ENCODE measurements around the gene C17orf58.
"Not testable (repeated sequence)": the region's sequence is repeated elsewhere in the genome, so short reads cannot be mapped to it uniquely, and the experiment has no call there.

C17orf58 gene

DNA sequence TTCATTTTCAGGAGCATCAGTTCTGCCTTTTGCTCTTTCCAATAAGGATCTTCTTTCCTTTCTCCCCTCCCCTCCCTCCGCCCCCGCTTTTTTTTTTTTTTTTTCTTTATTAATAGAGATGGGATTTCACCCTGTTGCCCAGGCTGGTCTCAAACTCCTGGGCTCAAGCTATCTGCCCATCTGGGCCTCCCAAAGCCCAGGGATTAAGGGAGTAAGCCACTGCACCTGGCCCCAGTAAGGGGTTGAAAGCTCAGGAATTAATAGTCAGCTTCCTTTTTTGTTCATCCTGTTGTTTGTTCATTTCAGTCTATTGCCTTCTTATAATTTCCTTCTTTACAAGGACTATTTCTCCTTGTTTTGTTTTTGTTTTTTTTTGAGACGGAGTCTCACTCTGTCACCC, 7.9 kb upstream of the C17orf58 start:
- no peak for DNase-seq (ENCODE audit: low spot score)

DNA sequence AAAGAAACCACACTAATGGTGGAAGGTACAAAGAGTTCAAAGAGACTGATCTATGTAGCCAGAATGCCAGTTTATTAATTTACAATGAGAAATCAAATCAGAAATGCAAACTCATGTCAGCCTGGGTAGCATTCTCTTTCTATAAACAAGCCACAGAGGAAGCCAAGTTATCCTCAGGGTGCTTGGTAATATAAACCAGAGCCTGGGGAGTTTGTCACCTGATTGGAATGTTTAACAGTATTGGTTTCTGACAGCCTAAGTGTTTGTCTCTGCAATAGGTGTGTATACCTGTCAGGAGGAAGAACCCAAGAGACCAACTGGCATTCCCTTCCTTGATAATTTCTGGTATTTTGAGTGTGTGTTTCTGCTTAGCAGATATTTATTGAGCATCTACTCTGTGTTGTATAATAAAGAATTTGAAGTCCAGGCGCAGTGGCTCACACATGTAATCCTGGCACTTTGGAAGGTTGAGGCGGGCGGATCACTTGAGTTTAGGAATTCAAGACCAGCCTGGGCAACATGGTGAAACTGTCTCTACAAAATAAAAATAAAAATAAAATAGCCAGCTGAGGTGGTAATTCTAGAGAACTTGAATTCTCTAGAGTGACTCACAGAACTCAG, 3.1 kb upstream of the C17orf58 start:
- DNase-seq (ENCODE audit: low spot score) = no peak

DNA sequence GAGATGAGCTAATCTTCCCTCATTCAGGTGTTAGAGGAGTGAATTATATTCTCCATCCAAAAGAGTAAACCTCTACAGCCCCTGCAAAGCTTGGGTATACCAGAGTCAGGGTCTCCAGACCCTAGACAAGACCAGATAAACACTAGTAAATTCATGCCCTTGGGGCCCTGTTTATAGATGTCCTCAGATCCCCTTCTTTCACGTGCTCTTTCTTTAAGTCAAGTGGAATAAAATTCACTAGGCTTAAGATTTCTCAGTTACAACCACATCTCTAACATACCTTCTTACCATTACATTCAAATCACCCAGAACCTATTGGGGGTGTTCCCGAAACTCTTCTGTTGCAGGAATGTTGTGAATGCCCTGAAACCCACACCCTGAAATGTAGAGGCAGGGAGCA, 2.2 kb upstream of the C17orf58 start:
- DNase-seq (ENCODE audit: low spot score) = no peak

DNA sequence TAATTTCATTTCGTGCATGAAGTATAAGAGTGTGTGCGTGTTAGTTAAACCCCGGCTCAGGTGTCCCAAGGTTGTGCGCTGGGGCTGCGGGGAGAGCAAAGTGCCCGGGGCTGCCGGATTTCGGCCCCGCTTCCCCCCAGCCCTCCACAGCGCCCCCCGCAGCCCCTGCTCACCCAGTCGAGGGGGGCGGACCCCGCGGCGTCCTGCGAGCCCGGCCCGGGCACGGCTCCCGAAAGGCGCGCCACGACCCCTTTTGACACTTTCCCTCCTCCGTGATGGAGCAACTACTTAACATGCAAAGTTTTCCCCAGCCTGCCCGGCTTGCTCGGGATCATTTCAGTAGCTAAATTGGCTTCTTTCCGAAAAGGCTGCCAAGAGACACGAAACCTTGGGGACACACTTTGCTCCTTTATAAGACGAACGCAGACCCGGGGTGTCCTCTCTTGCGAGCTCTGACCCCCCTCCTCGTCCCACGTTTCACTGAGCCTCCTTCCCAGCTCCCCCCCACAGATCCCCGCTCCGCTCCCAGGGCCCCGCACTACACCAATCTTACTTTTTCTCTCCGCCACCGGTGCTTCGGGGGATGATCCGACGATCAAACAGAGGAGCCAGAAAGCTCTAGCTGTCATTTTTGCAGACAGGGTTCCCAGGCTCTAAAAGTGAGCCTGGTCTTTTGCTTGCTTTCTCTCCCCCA, 552 bp downstream of the C17orf58 start:
- DNase-seq (ENCODE audit: low spot score) = peak; percentile 77

DNA sequence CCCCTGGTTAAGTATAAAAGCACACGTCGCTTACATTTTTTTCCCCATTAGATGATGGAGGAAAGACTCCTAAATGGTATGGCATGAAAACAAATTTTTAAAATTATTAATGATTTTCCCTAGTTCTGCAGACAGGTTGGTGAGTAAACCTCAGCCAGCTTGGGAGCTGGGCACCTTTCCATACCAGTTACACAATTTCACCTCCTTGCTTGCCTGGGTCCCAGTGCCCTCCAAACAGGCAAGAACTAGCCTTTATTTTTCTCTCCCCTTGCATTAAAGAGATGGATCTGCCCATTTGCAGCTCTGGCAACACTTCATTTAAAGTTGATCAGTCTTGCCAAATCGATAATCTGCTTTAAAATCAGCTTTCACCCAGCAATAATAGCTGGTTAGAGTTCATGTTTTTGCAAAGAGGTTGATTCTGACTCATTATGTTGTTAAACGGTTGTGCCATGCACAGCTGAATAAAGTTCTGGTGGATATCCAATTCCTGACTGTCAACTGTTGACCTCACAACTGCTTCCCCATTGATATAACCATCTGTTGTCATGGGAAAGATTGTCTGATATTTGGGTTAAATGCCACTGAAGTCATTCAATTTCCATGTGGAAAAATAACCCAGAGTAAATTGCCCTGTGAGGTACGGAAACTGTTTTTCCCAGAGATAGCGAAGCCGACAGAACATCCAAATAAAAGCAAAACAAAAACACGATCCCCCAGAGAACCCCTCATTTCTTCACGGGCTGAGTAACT, 1.3 kb downstream of the C17orf58 start:
- no peak for DNase-seq (ENCODE audit: low spot score)

DNA sequence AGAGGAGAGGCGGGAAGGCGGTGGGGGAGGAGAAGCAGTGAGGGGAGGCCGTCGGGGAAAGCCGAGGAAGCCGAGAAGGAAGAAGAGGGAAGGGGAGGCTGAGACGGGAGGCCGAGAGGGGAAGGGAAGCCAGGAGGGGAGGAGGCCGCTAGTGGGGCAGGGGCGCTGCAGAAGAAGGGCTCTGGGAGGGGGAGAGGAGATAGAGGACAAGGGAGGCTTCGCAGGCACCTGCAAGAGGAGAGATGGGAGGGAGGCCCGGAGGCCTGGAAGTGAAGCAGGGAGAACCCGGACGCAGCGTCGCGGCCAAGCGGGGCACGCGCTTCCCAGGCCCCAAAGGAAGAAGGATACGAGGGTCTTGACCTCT, 2.3 kb downstream of the C17orf58 start:
- DNase-seq (ENCODE audit: low spot score) = no peak

DNA sequence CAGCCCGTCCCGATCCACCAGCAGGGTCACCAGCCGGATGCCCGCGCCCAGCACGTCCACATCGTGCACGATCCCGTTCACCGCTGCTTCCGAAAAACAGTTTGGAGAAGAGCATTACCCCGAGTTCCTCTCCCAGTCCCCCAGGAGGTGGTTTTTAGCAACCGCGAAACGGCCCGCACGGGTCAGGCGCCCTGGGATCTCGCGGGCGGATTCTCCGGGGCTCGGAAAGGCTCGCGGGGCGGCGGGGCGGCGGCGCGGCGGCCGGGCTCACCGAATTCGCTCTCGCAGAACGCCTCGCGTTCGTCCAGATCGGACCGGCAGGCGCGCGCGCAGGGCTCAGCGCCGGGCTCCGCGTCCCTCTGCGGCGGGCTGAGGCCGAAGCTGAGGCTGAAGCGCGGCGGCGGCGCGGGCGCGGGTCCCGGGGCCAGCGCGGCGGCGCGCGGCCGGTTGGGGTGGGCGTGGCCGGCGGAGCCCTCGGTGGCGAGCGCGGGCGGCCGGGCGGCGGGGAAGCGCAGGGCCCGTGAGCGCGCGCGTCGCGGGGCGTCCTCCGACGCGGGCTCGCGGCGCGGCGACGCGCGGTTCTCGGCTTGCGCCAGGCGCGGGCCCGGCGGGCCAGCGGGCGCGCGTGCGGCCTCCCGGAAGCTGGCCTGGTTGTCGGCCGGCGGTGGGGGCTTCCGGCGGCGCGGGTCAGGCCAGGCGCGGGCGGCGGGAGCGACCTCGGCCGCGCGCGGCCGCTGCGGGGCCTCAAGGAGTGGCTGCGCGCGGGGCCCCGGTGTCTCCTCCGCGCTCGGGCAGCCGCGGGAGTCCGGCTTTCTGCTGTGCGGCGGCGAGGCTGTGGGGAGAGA, 2.9 kb downstream of the C17orf58 start:
- peak; percentile 92 for DNase-seq (ENCODE audit: low spot score)

DNA sequence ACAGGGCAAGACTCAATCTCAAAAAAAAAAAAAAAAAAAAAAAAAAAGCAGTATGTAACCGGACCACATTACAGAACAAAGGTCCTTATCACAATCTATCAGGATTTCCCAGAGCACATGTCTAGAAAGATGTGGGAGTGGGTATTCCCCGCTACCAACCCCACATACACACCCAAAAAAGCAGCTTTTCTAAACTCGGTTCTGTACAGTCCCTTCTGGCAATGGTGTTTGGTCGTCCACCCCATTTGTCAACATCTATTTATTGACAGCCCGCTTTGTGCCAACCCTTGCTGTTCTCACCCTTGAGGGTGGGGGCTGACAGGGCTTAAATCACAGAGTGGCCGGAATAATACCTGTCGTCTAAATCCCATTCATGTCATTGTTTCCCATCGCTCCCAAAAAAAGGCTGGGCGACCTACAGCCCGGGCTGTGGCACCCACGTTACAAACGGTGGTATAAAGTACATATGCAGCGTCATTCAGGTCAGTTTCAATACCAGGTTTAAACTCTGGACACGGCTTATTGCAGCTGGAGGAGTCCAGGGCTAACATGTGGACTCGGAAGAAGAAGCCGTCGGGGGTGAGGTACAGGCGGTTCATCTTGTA, 3.6 kb downstream of the C17orf58 start:
- no peak for DNase-seq (ENCODE audit: low spot score)

DNA sequence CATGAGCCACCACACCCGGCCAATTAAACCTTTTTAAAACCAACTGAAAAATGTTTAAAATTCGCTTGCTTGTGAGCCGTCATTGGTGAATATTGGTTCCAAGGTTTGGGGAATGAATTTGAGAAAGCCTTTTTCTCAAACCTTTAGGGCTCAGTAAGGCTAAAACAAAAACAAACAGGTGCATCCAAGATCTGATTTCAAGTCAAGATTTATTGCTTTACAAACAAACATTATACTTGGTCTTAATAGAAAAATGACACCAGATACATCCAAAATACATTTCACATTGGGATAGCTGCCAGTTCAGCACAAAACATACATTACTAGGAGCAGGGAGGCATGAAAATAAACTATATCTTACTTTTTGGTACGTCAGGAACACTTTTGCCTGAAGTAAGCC, 5.4 kb downstream of the C17orf58 start:
- no peak for DNase-seq (ENCODE audit: low spot score)

DNA sequence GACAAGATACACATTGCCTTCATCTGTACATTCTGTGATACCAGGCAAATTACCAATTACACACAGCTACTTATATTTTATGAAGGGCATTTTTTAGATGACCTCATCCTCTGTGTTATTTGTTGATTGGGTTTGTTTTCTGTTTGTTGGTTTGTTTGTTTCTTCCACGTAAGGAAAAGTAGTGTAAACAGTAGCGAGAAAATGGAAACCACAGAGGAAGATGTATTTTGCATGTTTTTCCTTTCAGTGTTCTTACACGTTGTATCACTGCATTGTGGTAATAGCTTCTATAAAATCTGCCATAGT, 12.9 kb downstream of the C17orf58 start:
- DNase-seq (ENCODE audit: low spot score) = no peak

DNA sequence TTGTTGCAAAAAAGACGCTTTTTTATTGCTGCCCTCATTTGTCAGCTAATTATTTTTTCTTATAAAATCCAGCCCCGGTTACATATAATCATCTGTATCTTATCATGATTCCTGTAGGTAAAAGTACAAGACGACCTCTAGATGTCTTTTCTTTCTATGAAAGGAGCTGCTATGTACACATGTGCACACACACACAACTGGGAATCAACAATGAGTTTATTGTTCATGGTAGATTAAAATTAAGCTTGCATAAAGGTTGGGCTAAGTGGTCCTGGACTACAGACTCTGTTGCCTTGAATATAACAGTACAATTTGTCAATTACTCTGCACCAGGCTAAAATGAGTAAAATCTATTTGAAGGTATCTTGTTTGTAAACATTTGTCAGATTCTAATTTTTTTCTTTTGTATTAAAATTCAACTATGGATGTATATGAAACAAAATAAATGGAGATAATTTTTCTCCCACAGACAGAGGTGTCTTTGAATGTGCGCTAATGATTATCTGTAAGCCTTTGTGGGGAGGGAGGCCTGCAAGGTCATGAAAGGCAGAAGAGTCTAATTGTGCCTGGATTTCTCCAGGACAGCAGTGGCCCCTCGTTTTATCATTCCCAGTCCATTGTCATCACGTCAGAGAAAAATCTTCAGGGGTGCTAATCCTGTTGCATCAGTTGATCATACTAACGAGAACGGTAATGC, 13.4 kb downstream of the C17orf58 start:
- no peak for DNase-seq (ENCODE audit: low spot score)

DNA sequence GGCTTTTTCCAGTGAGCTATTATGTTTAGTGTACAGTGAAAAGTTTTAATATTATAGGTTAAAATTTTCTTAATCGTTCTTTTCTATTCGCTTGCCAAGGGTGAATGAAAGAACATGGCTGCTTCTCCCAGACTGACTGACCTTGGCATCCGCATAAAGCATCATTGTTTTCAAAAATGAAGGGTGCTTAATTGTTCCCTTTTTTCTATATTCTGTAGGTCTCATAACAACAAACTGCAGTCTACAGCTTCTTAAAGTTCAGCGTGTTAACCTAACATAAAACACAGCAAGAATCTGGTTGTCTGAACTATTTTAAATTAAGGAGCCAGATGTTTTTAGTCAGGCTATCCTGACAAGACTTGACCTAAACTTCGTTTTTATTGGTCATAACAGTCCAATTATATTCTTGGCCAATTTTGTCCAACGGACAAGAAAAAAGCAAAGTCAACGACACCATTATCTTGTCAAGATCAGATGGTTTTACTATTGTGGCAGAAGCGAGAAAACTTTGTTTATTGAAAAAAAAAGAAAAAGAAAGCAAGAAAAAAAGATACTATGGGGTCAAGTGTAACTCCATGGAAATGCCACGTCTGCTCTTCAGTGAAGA, 14.1 kb downstream of the C17orf58 start:
- no peak for DNase-seq (ENCODE audit: low spot score)

DNA sequence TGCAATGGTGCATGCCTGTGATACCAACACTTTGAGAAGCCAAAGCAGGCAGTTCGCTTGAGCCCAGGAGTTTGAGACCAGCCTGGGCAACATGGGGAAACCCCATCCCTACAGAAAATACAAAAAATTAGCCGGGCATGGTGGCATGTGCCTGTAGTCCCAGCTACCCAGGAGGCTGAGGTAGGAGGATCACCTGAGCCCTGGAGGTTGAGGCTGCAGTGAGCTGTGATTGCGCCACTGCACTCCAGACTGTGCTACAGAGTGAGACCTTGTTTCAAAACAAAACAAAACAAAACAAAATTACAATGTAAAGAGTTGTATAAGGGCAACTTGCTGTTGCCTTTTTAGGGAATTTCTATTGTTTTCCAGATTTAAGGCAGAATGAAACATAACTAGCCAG, 15.4 kb downstream of the C17orf58 start:
- not testable (repeated sequence) for DNase-seq (ENCODE audit: low spot score)

DNA sequence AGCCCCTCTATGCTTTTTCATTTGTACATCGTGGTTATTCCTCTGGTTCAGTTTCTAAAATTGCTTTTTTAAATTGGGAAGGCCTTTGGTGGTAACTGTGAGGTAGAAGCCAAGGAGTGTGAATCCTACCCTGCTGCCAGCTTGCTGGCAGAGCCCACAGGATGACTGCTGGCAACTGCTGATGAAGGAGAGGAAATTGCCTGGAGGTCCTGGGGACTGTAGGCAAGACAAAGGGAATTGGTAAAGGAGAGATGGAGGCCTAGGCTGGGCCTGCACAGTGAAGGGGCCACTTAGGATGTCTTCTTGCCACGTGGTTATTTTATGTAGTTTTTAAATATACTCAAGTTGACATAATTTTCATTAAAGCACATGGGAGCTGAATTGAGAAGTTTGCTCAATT, 15.8 kb downstream of the C17orf58 start:
- no peak for DNase-seq (ENCODE audit: low spot score)

DNA sequence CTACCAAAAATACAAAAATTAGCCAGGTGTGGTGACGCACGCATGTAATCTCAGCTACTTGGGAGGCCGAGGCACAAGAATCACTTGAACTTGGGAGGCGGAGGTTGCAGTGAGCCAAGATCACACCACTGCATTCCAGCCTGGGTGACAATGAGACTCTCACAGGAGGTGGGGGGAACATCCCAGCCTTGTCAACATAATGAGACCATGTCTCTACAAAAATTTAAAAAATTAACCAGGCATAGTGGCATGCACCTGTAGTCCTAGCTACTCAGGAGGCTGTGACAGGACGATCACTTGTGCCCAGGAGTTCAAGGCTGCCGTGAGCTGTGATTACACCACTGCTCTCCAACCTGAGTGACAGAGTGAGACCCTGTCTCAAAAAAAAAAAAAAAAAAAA, 20.0 kb downstream of the C17orf58 start:
- DNase-seq (ENCODE audit: low spot score) = not testable (repeated sequence)

DNA sequence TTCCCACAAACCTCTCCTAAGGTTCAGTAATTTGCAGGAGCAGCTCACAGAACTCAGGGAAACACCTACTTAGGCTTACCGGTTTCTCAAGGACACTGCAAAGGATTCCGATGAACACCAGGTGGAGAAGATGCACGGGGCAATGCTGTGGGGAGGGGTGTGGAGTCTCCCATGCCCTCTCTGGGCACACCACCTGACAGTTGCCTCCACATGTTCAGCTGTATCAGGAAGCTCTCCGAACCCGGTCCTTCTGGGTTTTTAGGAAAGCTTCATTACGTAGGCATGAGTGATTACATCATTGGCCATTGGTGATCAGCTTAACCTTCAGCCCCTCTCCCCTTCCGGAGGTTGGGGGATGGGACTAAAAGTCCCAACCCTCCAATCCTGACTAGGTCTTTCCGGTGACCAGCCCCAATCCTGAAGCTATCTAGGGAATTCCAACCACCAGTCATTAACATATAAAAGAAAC, 21.6 kb downstream of the C17orf58 start:
- peak; percentile 70 for DNase-seq (ENCODE audit: low spot score)

DNA sequence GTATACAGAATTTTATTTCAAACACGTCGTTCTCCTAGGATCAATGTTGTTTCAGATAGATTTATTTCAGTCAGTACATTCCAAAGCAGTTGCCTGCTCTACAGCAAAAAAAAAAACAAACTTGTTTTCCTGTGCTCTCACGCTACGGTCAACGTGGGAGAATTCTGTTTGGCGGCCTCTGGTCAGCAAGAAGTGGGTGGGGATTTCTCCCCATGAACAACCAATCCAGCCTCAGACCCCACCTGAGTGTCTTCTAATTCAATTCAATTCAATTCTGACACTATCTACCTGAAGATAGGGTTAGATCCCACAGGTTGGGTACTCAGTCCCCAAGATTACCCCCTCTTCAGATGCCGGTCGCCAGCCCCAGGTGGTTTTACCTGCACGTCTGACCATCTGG, 22.1 kb downstream of the C17orf58 start:
- no peak for DNase-seq (ENCODE audit: low spot score)

DNA sequence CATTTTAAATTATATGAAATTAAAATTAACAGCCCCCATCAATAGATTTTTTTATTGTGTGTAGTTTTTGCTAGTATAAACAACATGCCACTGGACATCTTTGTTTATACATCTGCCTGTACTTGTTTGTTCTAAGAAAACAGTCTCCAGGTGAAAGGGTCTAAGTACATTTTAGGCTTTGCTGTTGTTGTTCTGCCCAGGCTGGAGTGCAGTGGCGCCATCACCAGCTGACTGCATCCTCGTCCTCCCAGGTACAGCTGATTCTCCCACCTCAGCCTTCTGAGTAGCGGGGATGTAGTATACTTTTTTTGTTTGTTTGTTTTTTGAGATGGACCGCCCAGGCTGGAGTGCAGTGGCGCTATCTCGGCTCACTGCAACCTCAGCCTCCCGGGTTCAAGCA, 25.5 kb downstream of the C17orf58 start:
- no peak for DNase-seq (ENCODE audit: low spot score)

DNA sequence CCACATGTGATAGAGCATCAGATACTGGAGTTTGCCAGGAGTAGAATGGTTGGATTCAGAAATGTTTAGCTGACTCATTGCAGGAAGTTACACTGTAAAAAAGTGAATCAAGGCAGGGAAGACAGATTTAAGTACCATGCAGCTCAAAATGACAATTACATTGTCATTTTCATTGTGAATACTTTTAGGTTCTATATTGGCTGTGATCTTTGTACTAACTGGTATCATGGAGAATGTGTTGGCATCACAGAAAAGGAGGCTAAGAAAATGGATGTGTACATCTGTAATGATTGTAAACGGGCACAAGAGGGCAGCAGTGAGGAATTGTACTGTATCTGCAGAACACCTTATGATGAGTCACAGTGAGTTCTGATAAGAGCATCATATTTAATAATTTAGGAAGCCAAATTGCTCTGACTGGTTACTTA, 33.1 kb downstream of the C17orf58 start:
- DNase-seq (ENCODE audit: low spot score) = not testable (repeated sequence)

DNA sequence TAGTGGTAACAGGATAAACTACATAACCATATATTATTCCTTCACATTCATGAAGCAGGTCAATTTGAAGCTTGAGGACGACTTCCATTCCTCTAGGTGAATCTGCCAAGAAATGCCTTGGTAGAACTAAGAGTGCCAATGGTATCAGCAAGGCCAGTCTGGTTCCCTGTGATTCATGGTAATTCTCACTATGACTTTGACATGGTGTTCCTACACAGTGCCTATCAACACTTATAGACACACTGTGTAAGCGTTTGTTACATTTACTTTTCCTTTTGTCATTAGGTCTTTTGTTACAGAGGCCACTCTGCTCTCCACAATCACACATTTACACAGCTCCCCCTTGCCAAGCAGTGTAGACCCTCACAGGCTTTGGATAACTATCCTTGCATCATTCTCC, 34.1 kb downstream of the C17orf58 start:
- not testable (repeated sequence) for DNase-seq (ENCODE audit: low spot score)

DNA sequence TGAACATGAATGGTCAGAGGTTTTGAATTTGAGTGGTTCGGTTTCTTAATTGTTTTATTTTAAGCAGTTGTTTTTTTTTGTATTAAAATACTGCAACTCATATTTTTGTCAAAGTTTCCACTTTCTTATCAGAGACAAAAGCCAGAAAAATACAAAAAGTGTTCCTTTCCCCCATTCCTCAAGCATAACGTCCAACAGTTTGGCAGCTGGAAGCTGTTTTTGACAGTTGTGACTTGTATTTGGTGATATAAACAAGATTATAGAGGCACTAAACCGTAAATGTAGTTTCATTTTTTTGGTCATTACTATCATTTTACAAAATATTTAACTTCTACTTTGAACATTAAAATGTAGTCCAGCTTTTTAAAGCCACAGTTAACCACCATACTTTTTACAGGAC, 36.0 kb downstream of the C17orf58 start:
- DNase-seq (ENCODE audit: low spot score) = not testable (repeated sequence)

Measured in ecto neural progenitor cell (in vitro differentiated cells).